Measurements from ENCODE around the gene ERCC4.

DNA sequence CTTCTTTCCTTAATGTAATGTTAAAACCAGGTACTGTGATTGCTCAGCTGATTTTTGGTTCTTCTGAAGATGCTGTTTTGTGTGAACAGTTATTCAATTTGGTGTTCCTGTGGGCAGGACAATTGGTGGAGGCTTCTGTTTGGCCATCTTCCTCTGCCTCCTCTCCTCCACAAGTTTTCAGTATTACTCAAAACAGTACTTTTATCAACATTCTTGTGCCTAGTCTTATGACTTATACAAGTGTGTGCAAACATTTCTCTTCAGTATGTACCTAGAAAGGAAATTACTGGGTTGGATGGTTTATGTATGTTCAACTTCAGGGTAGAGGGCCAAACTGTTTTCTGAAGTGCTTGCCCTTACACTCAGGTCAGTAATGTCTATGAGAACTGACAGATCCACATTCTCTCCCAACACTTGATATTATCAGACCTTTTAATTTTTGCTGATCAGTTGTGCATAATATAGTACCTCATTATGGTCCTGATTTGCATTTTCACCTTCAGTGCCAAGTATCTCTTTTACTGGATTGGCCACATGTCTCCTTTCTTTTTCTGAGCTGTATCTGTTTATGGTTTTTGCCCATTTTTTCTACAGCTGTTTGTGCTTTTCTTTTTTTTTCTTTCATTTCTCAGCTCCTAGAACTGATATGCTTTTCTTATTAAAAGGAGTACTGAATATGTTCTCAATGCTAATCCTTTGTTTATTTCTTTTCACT, 50.9 kb downstream of the ERCC4 start:
- TF ChIP-seq, protein P1, sequence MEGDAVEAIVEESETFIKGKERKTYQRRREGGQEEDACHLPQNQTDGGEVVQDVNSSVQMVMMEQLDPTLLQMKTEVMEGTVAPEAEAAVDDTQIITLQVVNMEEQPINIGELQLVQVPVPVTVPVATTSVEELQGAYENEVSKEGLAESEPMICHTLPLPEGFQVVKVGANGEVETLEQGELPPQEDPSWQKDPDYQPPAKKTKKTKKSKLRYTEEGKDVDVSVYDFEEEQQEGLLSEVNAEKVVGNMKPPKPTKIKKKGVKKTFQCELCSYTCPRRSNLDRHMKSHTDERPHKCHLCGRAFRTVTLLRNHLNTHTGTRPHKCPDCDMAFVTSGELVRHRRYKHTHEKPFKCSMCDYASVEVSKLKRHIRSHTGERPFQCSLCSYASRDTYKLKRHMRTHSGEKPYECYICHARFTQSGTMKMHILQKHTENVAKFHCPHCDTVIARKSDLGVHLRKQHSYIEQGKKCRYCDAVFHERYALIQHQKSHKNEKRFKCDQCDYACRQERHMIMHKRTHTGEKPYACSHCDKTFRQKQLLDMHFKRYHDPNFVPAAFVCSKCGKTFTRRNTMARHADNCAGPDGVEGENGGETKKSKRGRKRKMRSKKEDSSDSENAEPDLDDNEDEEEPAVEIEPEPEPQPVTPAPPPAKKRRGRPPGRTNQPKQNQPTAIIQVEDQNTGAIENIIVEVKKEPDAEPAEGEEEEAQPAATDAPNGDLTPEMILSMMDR (IDR thresholded peaks at IDR 0.05): no peak
- TF ChIP-seq, protein P2, sequence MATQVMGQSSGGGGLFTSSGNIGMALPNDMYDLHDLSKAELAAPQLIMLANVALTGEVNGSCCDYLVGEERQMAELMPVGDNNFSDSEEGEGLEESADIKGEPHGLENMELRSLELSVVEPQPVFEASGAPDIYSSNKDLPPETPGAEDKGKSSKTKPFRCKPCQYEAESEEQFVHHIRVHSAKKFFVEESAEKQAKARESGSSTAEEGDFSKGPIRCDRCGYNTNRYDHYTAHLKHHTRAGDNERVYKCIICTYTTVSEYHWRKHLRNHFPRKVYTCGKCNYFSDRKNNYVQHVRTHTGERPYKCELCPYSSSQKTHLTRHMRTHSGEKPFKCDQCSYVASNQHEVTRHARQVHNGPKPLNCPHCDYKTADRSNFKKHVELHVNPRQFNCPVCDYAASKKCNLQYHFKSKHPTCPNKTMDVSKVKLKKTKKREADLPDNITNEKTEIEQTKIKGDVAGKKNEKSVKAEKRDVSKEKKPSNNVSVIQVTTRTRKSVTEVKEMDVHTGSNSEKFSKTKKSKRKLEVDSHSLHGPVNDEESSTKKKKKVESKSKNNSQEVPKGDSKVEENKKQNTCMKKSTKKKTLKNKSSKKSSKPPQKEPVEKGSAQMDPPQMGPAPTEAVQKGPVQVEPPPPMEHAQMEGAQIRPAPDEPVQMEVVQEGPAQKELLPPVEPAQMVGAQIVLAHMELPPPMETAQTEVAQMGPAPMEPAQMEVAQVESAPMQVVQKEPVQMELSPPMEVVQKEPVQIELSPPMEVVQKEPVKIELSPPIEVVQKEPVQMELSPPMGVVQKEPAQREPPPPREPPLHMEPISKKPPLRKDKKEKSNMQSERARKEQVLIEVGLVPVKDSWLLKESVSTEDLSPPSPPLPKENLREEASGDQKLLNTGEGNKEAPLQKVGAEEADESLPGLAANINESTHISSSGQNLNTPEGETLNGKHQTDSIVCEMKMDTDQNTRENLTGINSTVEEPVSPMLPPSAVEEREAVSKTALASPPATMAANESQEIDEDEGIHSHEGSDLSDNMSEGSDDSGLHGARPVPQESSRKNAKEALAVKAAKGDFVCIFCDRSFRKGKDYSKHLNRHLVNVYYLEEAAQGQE (IDR thresholded peaks at IDR 0.05; ENCODE audit: insufficient read depth in 1 of 2, low read depth in 2 of 2, low read length in 1 of 2): no peak
- TF ChIP-seq POLR2AphosphoS5 (IDR thresholded peaks at IDR 0.05; ENCODE audit: low read depth, low read length): no peak

Data from Panc1 (cell line).